ENCODE measurements around the gene ADGRA3.

DNA sequence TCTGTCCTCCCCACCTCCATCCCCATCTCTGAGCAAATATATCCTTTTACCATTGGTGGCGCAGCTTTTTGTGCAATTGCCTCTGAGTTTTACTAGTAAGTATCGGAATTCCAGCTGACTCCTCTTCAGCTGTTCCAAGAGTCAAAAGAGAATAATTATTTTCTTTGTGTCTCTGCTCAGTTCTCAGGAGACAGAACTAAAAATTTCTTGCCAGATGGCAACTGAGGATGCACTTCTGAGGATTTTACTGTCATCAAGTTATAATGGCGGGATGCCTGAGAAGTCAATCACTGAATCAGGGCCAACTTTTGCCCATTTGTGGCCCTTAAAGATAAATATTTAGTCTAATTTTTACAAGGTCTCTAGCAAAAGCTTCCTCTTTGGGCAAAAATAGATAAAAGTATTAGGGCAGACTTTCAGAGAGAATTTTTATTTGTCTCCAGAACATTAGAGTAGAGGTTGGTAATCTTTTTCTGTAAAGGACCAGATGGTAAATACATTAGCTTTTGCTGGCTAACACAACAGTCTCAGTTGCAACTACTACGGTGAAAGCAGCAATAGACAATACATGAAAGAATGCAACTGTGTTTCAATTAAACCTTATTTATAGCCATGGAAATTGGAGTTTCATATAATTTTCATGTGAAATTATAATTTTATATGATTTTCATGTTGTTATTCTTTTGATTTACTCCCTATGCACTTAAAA is 15.6 kb upstream of the ADGRA3 start:
- TF ChIP-seq, protein P1, sequence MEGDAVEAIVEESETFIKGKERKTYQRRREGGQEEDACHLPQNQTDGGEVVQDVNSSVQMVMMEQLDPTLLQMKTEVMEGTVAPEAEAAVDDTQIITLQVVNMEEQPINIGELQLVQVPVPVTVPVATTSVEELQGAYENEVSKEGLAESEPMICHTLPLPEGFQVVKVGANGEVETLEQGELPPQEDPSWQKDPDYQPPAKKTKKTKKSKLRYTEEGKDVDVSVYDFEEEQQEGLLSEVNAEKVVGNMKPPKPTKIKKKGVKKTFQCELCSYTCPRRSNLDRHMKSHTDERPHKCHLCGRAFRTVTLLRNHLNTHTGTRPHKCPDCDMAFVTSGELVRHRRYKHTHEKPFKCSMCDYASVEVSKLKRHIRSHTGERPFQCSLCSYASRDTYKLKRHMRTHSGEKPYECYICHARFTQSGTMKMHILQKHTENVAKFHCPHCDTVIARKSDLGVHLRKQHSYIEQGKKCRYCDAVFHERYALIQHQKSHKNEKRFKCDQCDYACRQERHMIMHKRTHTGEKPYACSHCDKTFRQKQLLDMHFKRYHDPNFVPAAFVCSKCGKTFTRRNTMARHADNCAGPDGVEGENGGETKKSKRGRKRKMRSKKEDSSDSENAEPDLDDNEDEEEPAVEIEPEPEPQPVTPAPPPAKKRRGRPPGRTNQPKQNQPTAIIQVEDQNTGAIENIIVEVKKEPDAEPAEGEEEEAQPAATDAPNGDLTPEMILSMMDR (IDR thresholded peaks at IDR 0.05): no peak
- no peak for TF ChIP-seq POLR2A (IDR thresholded peaks at IDR 0.05)

Data from thyroid gland (tissue), 4 donors.